GM19043 (cell line): ENCODE results near the gene GNG3.
"Not testable (repeated sequence)": the region's sequence is repeated elsewhere in the genome, so short reads cannot be mapped to it uniquely, and the experiment has no call there.

Experiments
- ATAC-seq: cut with Tn5 transposase; IDR thresholded peaks from one replicate; pipeline ENCODE4 v1.9.1; 2021; ENCODE audit warnings: low read depth; ENCODE audit not compliant: unreplicated experiment

The GNG3 gene

GRCh38 chr11:62707277-62707861, at the start of gene GNG3, which contains the start of gene BSCL2:
TSS of gene GNG3 (plus strand) at chr11:62707676. CDS start at chr11:62708296, 620 bp downstream.
TSS of gene BSCL2 (minus strand) at chr11:62707424. CDS start at chr11:62707195, 229 bp downstream.
- ATAC-seq = no peak

GRCh38 chr11:62664405-62665074, 42.9 kb upstream of the GNG3 start:
- peak; percentile 35 for ATAC-seq

GRCh38 chr11:62665075-62665598, 42.3 kb upstream of the GNG3 start, which contains the start of the genes C11orf98 and CSKMT:
TSS of gene C11orf98 (minus strand) at chr11:62665210. CDS start at chr11:62665169, 41 bp downstream.
TSS of gene CSKMT (plus strand) at chr11:62665312. CDS start at chr11:62665880, 568 bp downstream.
- ATAC-seq = peak; percentile 82

GRCh38 chr11:62665599-62666258, 41.7 kb upstream of the GNG3 start:
- ATAC-seq = no peak

- no peak for ATAC-seq
These were observed 41.1 kb upstream of the GNG3 start for GRCh38 chr11:62666259-62666926.

- no peak for ATAC-seq
These were observed 40.0 kb upstream of the GNG3 start for GRCh38 chr11:62667460-62667859.

- no peak for ATAC-seq
These were observed 37.9 kb upstream of the GNG3 start for GRCh38 chr11:62669420-62670161.

GRCh38 chr11:62671236-62671607, 36.3 kb upstream of the GNG3 start:
- no peak for ATAC-seq

- peak; percentile 67 for ATAC-seq
These were observed 35.7 kb upstream of the GNG3 start, which contains the start of the genes LBHD1 and UQCC3 for GRCh38 chr11:62671608-62672389. TSS of gene LBHD1 (minus strand) at chr11:62672267. CDS start at chr11:62670031, 2,236 bp downstream. TSS of gene UQCC3 (plus strand) at chr11:62671673. CDS start at chr11:62671746, 73 bp downstream.

GRCh38 chr11:62673196-62673525, 34.3 kb upstream of the GNG3 start:
- no peak for ATAC-seq

GRCh38 chr11:62675415-62675814, 32.1 kb upstream of the GNG3 start:
- ATAC-seq = not testable (repeated sequence)

GRCh38 chr11:62676698-62677097, 30.8 kb upstream of the GNG3 start:
- ATAC-seq = no peak

- ATAC-seq = no peak
These were observed 30.3 kb upstream of the GNG3 start for GRCh38 chr11:62677156-62677555.

GRCh38 chr11:62677714-62678113, 29.8 kb upstream of the GNG3 start:
- ATAC-seq = no peak

- ATAC-seq = no peak
These were observed 29.1 kb upstream of the GNG3 start for GRCh38 chr11:62678433-62678769.

GRCh38 chr11:62678770-62679696, 28.4 kb upstream of the GNG3 start, which contains the start of gene UBXN1:
TSS of gene UBXN1 (minus strand) at chr11:62679073. CDS start at chr11:62678923, 150 bp downstream.
- no peak for ATAC-seq

GRCh38 chr11:62680825-62681240, 26.6 kb upstream of the GNG3 start:
- no peak for ATAC-seq

GRCh38 chr11:62682518-62682917, 25.0 kb upstream of the GNG3 start:
- no peak for ATAC-seq
